HL-60 (cell line): ENCODE data around the gene HSP90B1.

Source experiments
- GABPA ChIP-seq: IDR thresholded peaks from 2 replicates; pipeline ENCODE4 v1.6.1; 2012; ENCODE audit warnings: low read depth
- POLR2AphosphoS5 ChIP-seq: IDR thresholded peaks from 2 replicates; pipeline ENCODE4 v1.6.1; 2012; ENCODE audit warnings: low read depth
- TF ChIP-seq, protein P1 (sequence below): IDR thresholded peaks from one replicate; pipeline ENCODE4 v1.5.1; 2011; ENCODE audit warnings: low read length, control low read depth, inconsistent platforms; ENCODE audit not compliant: insufficient read depth
- TF ChIP-seq, protein P2 (sequence below): IDR thresholded peaks from 2 replicates; pipeline ENCODE4 v1.6.1; 2012; ENCODE audit warnings: low read depth; ENCODE audit not compliant: insufficient replicate concordance

DNA sequence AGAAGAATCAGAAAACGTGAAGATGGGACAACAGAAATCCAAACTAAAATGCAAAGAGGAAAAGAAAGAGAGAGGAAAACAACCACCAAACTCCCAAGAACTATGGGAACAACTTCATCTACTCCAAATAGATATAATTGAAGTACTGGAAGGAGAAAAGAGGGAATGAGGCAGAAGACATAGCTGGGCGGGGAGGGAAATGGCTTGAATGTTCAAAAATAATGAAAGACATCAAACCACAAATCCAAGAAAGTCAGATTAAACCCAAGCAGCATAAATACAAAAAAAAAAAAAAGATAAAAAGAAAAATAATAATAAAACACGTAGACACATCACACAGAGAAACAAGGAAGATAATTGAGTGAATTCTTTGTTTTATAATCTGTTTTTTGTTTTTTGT, 12.3 kb upstream of the HSP90B1 start:
- TF ChIP-seq, protein P1, sequence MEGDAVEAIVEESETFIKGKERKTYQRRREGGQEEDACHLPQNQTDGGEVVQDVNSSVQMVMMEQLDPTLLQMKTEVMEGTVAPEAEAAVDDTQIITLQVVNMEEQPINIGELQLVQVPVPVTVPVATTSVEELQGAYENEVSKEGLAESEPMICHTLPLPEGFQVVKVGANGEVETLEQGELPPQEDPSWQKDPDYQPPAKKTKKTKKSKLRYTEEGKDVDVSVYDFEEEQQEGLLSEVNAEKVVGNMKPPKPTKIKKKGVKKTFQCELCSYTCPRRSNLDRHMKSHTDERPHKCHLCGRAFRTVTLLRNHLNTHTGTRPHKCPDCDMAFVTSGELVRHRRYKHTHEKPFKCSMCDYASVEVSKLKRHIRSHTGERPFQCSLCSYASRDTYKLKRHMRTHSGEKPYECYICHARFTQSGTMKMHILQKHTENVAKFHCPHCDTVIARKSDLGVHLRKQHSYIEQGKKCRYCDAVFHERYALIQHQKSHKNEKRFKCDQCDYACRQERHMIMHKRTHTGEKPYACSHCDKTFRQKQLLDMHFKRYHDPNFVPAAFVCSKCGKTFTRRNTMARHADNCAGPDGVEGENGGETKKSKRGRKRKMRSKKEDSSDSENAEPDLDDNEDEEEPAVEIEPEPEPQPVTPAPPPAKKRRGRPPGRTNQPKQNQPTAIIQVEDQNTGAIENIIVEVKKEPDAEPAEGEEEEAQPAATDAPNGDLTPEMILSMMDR = no peak
- TF ChIP-seq, protein P2, sequence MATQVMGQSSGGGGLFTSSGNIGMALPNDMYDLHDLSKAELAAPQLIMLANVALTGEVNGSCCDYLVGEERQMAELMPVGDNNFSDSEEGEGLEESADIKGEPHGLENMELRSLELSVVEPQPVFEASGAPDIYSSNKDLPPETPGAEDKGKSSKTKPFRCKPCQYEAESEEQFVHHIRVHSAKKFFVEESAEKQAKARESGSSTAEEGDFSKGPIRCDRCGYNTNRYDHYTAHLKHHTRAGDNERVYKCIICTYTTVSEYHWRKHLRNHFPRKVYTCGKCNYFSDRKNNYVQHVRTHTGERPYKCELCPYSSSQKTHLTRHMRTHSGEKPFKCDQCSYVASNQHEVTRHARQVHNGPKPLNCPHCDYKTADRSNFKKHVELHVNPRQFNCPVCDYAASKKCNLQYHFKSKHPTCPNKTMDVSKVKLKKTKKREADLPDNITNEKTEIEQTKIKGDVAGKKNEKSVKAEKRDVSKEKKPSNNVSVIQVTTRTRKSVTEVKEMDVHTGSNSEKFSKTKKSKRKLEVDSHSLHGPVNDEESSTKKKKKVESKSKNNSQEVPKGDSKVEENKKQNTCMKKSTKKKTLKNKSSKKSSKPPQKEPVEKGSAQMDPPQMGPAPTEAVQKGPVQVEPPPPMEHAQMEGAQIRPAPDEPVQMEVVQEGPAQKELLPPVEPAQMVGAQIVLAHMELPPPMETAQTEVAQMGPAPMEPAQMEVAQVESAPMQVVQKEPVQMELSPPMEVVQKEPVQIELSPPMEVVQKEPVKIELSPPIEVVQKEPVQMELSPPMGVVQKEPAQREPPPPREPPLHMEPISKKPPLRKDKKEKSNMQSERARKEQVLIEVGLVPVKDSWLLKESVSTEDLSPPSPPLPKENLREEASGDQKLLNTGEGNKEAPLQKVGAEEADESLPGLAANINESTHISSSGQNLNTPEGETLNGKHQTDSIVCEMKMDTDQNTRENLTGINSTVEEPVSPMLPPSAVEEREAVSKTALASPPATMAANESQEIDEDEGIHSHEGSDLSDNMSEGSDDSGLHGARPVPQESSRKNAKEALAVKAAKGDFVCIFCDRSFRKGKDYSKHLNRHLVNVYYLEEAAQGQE = no peak
- TF ChIP-seq POLR2AphosphoS5 = no peak
- TF ChIP-seq GABPA = no peak
